AG09309 (cell line): ENCODE results near the gene GDAP1L1.

Source experiments
- DNase-seq: peaks from one replicate; pipeline ENCODE4 v3.0.0-alpha.2; 2010; ENCODE audit warnings: low read depth
- H3K4me3 ChIP-seq: 2 replicates; pipeline ENCODE4 v1.5.1; 2011; ENCODE audit warnings: mild to moderate bottlenecking, low read depth, low read length, moderate library complexity; ENCODE audit not compliant: control insufficient read depth
- CTCF ChIP-seq: IDR thresholded peaks from 2 replicates; pipeline ENCODE4 v1.5.1; 2011; ENCODE audit warnings: mild to moderate bottlenecking, low read depth, low read length, inconsistent platforms; ENCODE audit not compliant: insufficient read depth, control insufficient read depth; ENCODE audit errors: missing control alignments

Gene GDAP1L1

GRCh38 chr20:44309763-44310663, 62.9 kb downstream of the GDAP1L1 start:
- peak; percentile 40 for DNase-seq
- TF ChIP-seq CTCF, result no peak
- peak overlapping the region; percentile 99 for H3K4me3 ChIP-seq

GRCh38 chr20:44310664-44311639, 63.8 kb downstream of the GDAP1L1 start, which contains the start of gene FITM2:
FITM2 (minus strand) TSS chr20:44311202; CDS start chr20:44311148, 54 bp downstream.
- peak; percentile 92 for TF ChIP-seq CTCF

GRCh38 chr20:44314870-44315269, 67.8 kb downstream of the GDAP1L1 start:
- no peak overlapping the region for H3K4me3 ChIP-seq
- no peak for DNase-seq
- no peak for TF ChIP-seq CTCF

More at GRCh38 chr20:44310664-44311639, 63.8 kb downstream of the GDAP1L1 start, which contains the start of gene FITM2:
- peak; percentile 83 for DNase-seq
- H3K4me3 ChIP-seq, result peak within 1 kb of the TSS; percentile 99

GRCh38 chr20:44319839-44320422, 72.8 kb downstream of the GDAP1L1 start:
- no peak for TF ChIP-seq CTCF
- no peak overlapping the region for H3K4me3 ChIP-seq
- DNase-seq, result no peak

GRCh38 chr20:44324343-44324742, 77.2 kb downstream of the GDAP1L1 start:
- TF ChIP-seq CTCF, result no peak
- no peak for DNase-seq
- H3K4me3 ChIP-seq, result no peak overlapping the region
